ENCODE results near the gene ASCC2. TPM values are rescaled to one million over a fixed set of nuclear protein-coding genes. Genes with fewer than 3 reads are reported as not detected.

Gene ASCC2
- total and polyA plus RNA-seq, 9 donors, result 26.9 to 55.6 (median 36.9) TPM

GRCh38 chr22:29879753-29880152 lies 41.7 kb upstream of the ASCC2 start:
- Histone ChIP-seq H3K4me3 (no peak overlapping the region), H3K4me1 (ENCODE audit: insufficient read depth) (peaks cover 4% of the 10 kb centered on the region), H3K36me3 (no peaks in the 10 kb centered on the region), H3K27ac (no peak overlapping the region), H3K9me3 (no peaks in the 10 kb centered on the region), H3K27me3 (no peaks in the 10 kb centered on the region)
- WGBS, 3 donors, result 88 to 92% (median 89%) methylated on average over 5 of the region's 5 CpGs
- no peak for DNase-seq
- intact Hi-C loops (cut with DNase I), result loop anchor here in 2 of 4 donors (10.0 kb wide), 2 partner anchors 115 to 125 kb away; no protein-coding TSS in a partner anchor
- TF ChIP-seq POLR2A (IDR thresholded peaks at IDR 0.05) (no peak), CTCF (IDR thresholded peaks at IDR 0.05) (no peak), EP300 (IDR thresholded peaks at IDR 0.05) (no peak)

GRCh38 chr22:29877620-29878019 lies 39.5 kb upstream of the ASCC2 start:
- WGBS, 3 donors, result 67 to 76% (median 73%) methylated on average over 2 of the region's 2 CpGs
- H3K4me3 ChIP-seq, result no peak overlapping the region
- no peaks in the 10 kb centered on the region for H3K27me3 ChIP-seq
- H3K36me3 ChIP-seq, result no peaks in the 10 kb centered on the region
- TF ChIP-seq CTCF (IDR thresholded peaks at IDR 0.05) (no peak), POLR2A (IDR thresholded peaks at IDR 0.05) (no peak), EP300 (IDR thresholded peaks at IDR 0.05) (no peak)
- H3K9me3 ChIP-seq, result no peaks in the 10 kb centered on the region
- H3K27ac ChIP-seq, result no peak overlapping the region
- intact Hi-C loops (cut with DNase I), result no loop called here
- no peaks in the 10 kb centered on the region for H3K4me1 ChIP-seq (ENCODE audit: insufficient read depth)
- no peak for DNase-seq

GRCh38 chr22:29873943-29874342 lies 35.9 kb upstream of the ASCC2 start:
- Histone ChIP-seq H3K4me3 (no peak overlapping the region), H3K9me3 (no peaks in the 10 kb centered on the region), H3K36me3 (no peaks in the 10 kb centered on the region), H3K4me1 (ENCODE audit: insufficient read depth) (no peaks in the 10 kb centered on the region), H3K27ac (no peak overlapping the region), H3K27me3 (no peaks in the 10 kb centered on the region)
- WGBS, 3 donors, result 89 to 91% (median 91%) methylated on average over 2 of the region's 2 CpGs
- no peak for DNase-seq
- TF ChIP-seq CTCF (IDR thresholded peaks at IDR 0.05) (no peak), POLR2A (IDR thresholded peaks at IDR 0.05) (no peak), EP300 (IDR thresholded peaks at IDR 0.05) (no peak)
- intact Hi-C loops (cut with DNase I), result no loop called here

- DNase-seq, result no peak
Observed at GRCh38 chr22:29872989-29873388, 34.9 kb upstream of the ASCC2 start.

More at GRCh38 chr22:29872989-29873388, 34.9 kb upstream of the ASCC2 start:
- 87 to 94% (median 89%) methylated on average over 5 of the region's 5 CpGs for WGBS, 3 donors
- Histone ChIP-seq H3K9me3 (no peaks in the 10 kb centered on the region), H3K36me3 (no peaks in the 10 kb centered on the region), H3K4me3 (no peak overlapping the region), H3K4me1 (ENCODE audit: insufficient read depth) (no peaks in the 10 kb centered on the region), H3K27ac (no peak overlapping the region), H3K27me3 (no peaks in the 10 kb centered on the region)
- TF ChIP-seq CTCF (IDR thresholded peaks at IDR 0.05) (no peak), EP300 (IDR thresholded peaks at IDR 0.05) (no peak), POLR2A (IDR thresholded peaks at IDR 0.05) (no peak)
- intact Hi-C loops (cut with DNase I), result no loop called here

All from ovary (tissue), 9 donors.